Karpas-422 (cell line): ENCODE results near the gene PTGFRN. TPM values are rescaled to one million over a fixed set of nuclear protein-coding genes. Genes with fewer than 3 reads are reported as not detected.
"Not testable (repeated sequence)": the region's sequence is repeated elsewhere in the genome, so short reads cannot be mapped to it uniquely, and the experiment has no call there.

Experiments
- DNase-seq: peaks from one replicate; pipeline ENCODE4 v3.0.0-alpha.2; 2015
- H2AFZ ChIP-seq: fragments of 200-600 bp; sonication (generic); 2 replicates; pipeline ENCODE4 v1.6.1; 2014; ENCODE audit warnings: antibody characterized with exemption, low read length, mixed read lengths
- H3K27ac ChIP-seq: fragments of 200-600 bp; sonication (generic); 2 replicates; pipeline ENCODE4 v1.5.1; 2014; ENCODE audit warnings: mild to moderate bottlenecking, low read length, moderate library complexity
- H3K27me3 ChIP-seq: fragments of 200-600 bp; sonication (generic); 2 replicates; pipeline ENCODE4 v1.6.1; 2014; ENCODE audit warnings: low read length, mixed read lengths
- H3K36me3 ChIP-seq: fragments of 200-600 bp; sonication (generic); 2 replicates; pipeline ENCODE4 v1.6.1; 2014; ENCODE audit warnings: low read length, mixed read lengths; ENCODE audit not compliant: insufficient read depth
- H3K4me1 ChIP-seq: fragments of 200-600 bp; sonication (generic); 2 replicates; pipeline ENCODE4 v1.6.1; 2014; ENCODE audit warnings: mild to moderate bottlenecking, low read length, mixed read lengths
- H3K4me2 ChIP-seq: fragments of 200-600 bp; sonication (generic); 2 replicates; pipeline ENCODE4 v1.6.1; 2014; ENCODE audit warnings: low read length, low read depth, mild to moderate bottlenecking; ENCODE audit not compliant: poor library complexity, severe bottlenecking
- H3K4me3 ChIP-seq: fragments of 200-600 bp; sonication (generic); 2 replicates; pipeline ENCODE4 v1.5.1; 2014; ENCODE audit warnings: mild to moderate bottlenecking, antibody characterized with exemption, low read length, mixed read lengths
- H3K79me2 ChIP-seq: fragments of 200-600 bp; sonication (generic); 2 replicates; pipeline ENCODE4 v1.6.1; 2014; ENCODE audit warnings: mild to moderate bottlenecking, low read length, mixed read lengths
- H3K9ac ChIP-seq: fragments of 200-600 bp; sonication (generic); 2 replicates; pipeline ENCODE4 v1.6.0; 2014; ENCODE audit warnings: low read length
- H3K9me2 ChIP-seq: fragments of 200-600 bp; sonication (generic), shearing (Covaris generic); replicated peaks from 2 replicates; pipeline ENCODE4 v1.6.0; 2014; ENCODE audit warnings: mild to moderate bottlenecking, low read length, moderate library complexity; ENCODE audit not compliant: insufficient read depth
- H3K9me3 ChIP-seq: fragments of 300-700, 200-600 bp; sonication (generic); 2 replicates; pipeline ENCODE4 v1.6.1; 2014; ENCODE audit warnings: low read length, mixed read lengths
- H4K20me1 ChIP-seq: fragments of 200-600 bp; sonication (generic); 2 replicates; pipeline ENCODE4 v1.6.1; 2014; ENCODE audit warnings: mild to moderate bottlenecking, antibody characterized with exemption, low read length, low read depth; ENCODE audit not compliant: insufficient read depth
- total RNA-seq: library from RNA; depleted of rRNA; stranded (reverse); fragments of >200 nt; shearing (Covaris generic); gene quantifications from 2 replicates; pipeline ENCODE4 v1.2.3, GENCODE V29; 2014; ENCODE audit warnings: low replicate concordance; rRNA removed

Gene PTGFRN
- total RNA-seq, result not detected in 2 replicates

DNA sequence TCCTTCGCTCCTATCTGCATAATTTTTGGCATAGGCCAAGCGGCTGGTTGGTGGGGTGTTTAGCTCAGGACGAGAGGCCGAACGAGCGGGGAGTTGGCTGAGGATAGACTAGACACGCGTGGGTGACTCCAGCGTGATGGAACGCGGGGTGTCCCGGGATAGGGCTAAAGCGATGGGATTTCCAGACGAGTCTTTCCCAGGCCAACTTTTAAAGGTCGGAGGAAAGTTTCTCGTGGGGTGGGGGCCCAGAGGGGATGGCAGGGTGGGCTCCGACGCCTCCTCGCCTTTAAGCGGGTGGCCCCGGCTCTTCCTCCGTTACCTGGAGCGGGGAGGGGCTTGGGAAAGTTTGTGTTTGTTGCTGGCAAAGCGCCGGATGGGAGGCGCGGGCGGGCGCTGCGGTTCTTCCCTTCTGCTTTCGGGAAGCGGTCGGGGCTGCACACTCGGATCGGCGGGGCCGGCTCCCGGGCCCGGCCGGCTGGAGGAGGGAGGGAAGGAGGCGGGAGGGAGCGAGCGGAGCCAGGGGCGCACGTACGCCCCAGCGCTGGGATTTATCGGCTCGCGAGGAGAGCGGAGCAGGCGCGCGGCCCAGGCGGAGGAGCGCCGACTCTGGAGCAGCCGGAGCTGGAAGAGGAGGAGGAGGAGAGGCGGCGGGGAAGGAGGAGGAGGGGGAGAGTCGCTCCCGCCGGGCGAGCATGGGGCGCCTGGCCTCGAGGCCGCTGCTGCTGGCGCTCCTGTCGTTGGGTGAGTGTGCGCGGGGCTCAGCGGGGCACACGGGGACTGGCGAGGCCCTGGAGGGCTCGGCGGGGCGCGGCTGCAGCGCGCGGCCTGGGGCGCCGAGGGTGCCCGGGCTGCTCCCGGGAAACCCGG is at the start of gene PTGFRN:
Gene PTGFRN, plus strand, starts transcription at position 405 of the 867 bp plus-strand sequence. Its CDS starts 288 bp downstream, at position 693.
- H3K9me3 ChIP-seq, result no peaks in the 10 kb centered on the region
- no peaks in the 10 kb centered on the region for H3K9me2 ChIP-seq
- H4K20me1 ChIP-seq, result no peaks in the 10 kb centered on the region
- H3K27me3 ChIP-seq, result no peaks in the 10 kb centered on the region
- H2AFZ ChIP-seq, result no peak within 1 kb of the TSS
- no peaks in the 10 kb centered on the region for H3K36me3 ChIP-seq
- no peak within 1 kb of the TSS for H3K4me3 ChIP-seq
- no peak within 1 kb of the TSS for H3K9ac ChIP-seq
- DNase-seq, result no peak
- H3K4me2 ChIP-seq, result no peak within 1 kb of the TSS
- H3K79me2 ChIP-seq, result no peaks in the 10 kb centered on the region
- H3K27ac ChIP-seq, result no peak within 1 kb of the TSS
- H3K4me1 ChIP-seq, result no peaks in the 10 kb centered on the region

DNA sequence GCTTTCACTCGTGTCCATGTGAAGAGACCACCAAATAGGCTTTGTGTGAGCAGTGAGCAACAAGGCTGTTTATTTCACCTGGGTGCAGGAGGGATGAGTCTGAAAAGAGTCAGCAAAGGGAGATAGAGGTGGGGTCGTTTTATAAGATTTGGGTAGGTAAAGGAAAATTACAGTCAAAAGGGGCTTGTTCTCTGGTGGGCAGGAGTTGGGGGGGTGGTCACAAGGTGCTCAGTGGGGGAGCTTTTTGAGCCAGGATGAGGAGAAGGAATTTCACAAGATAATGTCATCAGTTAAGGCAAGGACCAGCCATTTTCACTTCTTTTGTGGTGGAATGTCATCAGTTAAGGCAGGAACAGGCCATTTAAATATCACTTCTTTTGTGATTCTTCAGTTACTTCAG is 49.5 kb upstream of the PTGFRN start:
- DNase-seq, H3K4me2 ChIP-seq, H3K27ac ChIP-seq, H4K20me1 ChIP-seq, H3K36me3 ChIP-seq, H3K4me3 ChIP-seq, H2AFZ ChIP-seq, H3K9me3 ChIP-seq, H3K79me2 ChIP-seq, H3K9ac ChIP-seq, H3K27me3 ChIP-seq, H3K4me1 ChIP-seq, H3K9me2 ChIP-seq: not testable (repeated sequence)

DNA sequence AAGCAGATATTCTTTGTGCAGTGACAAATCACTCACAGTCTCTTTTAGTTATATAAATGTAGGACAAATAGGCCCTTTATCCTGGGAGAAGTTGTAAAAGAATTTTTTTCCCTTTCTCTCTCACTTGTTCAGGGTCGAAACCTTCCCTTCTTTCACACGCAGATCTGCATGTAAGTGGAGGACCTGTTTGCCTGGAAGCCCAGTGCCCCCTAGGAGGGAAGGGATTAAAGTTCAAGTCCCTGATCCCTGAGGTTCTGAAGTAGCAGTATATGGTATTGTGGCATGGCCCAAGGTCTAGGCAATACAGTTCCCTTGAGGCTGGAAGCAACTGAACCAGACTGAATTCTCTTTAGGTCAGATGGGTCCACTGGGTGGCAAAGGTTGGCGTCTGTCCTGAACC is 48.6 kb upstream of the PTGFRN start:
- Histone ChIP-seq H2AFZ (no peak overlapping the region), H3K27me3 (no peaks in the 10 kb centered on the region)
- no peak for DNase-seq

DNA sequence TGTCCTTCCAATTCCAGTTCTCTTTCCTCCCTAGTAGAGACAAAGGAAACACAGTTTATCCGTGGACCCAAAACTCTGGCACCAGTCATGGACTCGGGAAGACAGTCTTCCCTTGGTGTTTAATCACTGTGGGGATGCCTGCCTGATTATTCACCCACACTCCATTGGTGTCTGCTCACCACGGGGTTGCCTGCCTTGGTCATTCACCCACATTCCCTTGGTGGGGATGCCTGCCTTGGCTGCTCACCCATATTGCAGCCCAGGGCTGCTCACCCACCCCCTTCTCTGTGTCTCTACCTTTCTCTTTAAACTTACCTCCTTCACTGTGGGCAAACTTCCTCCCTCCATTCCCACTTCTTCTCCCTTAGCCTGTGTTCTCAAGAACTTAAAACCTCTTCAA is 46.7 kb upstream of the PTGFRN start:
- not testable (repeated sequence) for DNase-seq, H3K79me2 ChIP-seq, H2AFZ ChIP-seq, H3K4me3 ChIP-seq, H3K4me1 ChIP-seq, H3K4me2 ChIP-seq, H3K27ac ChIP-seq, H3K27me3 ChIP-seq, H3K9me3 ChIP-seq, H3K36me3 ChIP-seq, H3K9me2 ChIP-seq, H3K9ac ChIP-seq, H4K20me1 ChIP-seq

More for the DNA sequence above, 48.6 kb upstream of the PTGFRN start:
- Histone ChIP-seq H3K27ac (no peak overlapping the region), H3K79me2 (no peaks in the 10 kb centered on the region), H3K4me3 (no peak overlapping the region), H3K9me3 (no peaks in the 10 kb centered on the region), H3K9me2 (no peaks in the 10 kb centered on the region), H3K4me1 (no peaks in the 10 kb centered on the region), H3K9ac (no peak overlapping the region), H3K36me3 (no peaks in the 10 kb centered on the region), H3K4me2 (no peak overlapping the region), H4K20me1 (no peaks in the 10 kb centered on the region)

DNA sequence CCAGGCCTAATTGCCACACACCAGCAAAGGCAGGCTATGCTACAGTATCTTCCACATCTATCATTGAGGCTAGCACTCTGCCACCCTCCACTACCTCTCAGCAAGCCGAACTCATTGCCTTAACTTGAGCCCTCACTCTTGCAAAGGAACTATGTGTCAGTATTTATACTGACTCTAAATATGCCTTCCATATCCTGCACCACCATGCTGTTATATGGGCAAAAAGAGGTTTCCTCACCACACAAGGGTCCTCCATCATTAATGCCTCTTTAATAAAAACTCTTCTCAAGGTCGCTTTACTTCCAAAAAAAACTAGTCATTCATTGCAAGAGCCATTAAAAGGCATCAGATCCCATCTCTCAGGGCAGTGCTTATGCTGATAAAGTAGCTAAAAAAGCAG is 43.2 kb upstream of the PTGFRN start:
- H3K4me2 ChIP-seq, H3K4me1 ChIP-seq, H3K36me3 ChIP-seq, H3K9ac ChIP-seq, H3K27ac ChIP-seq, H3K9me2 ChIP-seq, H3K27me3 ChIP-seq, H3K4me3 ChIP-seq, H3K79me2 ChIP-seq, H2AFZ ChIP-seq, DNase-seq, H4K20me1 ChIP-seq, H3K9me3 ChIP-seq: not testable (repeated sequence)

DNA sequence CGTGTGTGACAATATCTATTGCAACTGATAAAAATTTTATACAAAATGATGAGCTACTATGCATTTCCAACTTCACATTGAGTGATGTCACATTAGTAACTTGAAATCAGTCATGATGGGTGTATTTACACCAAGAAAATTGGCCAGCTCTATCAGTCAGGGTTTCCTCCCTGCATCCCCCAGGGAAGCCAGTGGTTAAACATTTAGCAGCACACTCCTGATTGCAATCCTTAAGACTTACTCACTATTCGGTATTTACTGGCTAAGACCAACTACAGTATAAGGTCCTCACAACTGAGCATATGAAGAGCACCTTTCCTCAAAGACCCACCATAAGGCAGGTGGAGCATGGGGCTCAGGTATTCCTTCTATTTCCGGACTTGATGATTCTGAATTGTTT is 41.3 kb upstream of the PTGFRN start:
- Histone ChIP-seq H4K20me1 (no peaks in the 10 kb centered on the region), H3K4me2 (no peak overlapping the region), H3K4me1 (no peaks in the 10 kb centered on the region), H3K4me3 (no peak overlapping the region), H3K79me2 (no peaks in the 10 kb centered on the region), H3K9me2 (no peaks in the 10 kb centered on the region), H3K9me3 (no peaks in the 10 kb centered on the region), H3K36me3 (no peaks in the 10 kb centered on the region), H2AFZ (no peak overlapping the region), H3K9ac (no peak overlapping the region), H3K27ac (no peak overlapping the region), H3K27me3 (no peaks in the 10 kb centered on the region)
- DNase-seq, result no peak

DNA sequence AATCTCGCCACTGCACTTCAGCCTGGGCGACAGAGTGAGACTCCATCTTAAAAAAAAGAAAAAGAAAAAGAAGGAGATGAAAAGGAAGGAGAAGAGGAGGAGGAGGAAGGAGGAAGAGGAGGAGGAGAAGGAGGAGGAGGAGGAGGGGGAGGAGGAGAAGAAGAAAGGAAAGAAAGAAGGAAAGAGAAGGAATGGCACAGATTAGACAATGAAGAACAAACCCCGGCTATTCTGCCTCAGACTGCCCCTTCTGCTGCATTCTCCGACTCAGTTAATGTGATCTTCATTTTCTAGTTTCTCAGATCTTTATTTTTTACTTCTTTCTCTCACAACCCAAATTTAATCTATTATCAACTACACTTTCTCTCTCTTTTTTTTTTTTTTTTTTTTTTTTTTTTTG is 40.1 kb upstream of the PTGFRN start:
- Histone ChIP-seq H3K79me2 (no peaks in the 10 kb centered on the region), H3K4me2 (no peak overlapping the region), H3K4me3 (no peak overlapping the region), H3K27me3 (no peaks in the 10 kb centered on the region), H2AFZ (no peak overlapping the region), H3K9me3 (no peaks in the 10 kb centered on the region), H3K4me1 (no peaks in the 10 kb centered on the region), H3K9ac (no peak overlapping the region), H4K20me1 (no peaks in the 10 kb centered on the region), H3K9me2 (no peaks in the 10 kb centered on the region), H3K36me3 (no peaks in the 10 kb centered on the region), H3K27ac (no peak overlapping the region)
- no peak for DNase-seq

DNA sequence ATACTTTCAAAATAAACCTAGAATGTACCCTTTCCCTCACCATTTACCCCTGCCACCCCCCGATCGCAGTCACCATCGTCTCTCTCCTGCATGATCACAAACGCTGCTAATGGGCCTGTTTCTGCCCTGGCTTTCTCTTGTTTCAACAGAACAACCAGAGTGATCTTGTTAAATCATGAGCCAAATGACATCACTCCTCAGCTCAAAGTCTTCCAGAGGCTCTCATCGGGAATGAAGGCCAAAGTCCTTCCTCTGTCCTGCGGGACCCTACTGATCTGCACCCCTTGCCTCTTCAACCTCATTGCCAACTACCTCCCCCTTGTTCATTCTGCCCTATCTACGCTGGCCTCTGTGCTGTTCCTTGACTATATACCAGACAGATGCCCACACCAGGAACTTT is 39.4 kb upstream of the PTGFRN start:
- Histone ChIP-seq H4K20me1 (no peaks in the 10 kb centered on the region), H3K9ac (no peak overlapping the region), H3K9me2 (no peaks in the 10 kb centered on the region), H3K9me3 (no peaks in the 10 kb centered on the region), H2AFZ (no peak overlapping the region), H3K79me2 (no peaks in the 10 kb centered on the region), H3K27ac (no peak overlapping the region), H3K4me3 (no peak overlapping the region), H3K36me3 (no peaks in the 10 kb centered on the region), H3K27me3 (no peaks in the 10 kb centered on the region), H3K4me2 (no peak overlapping the region), H3K4me1 (no peaks in the 10 kb centered on the region)
- no peak for DNase-seq
